Measurements from ENCODE around the gene SRGAP2B.
"Not testable (repeated sequence)": the region's sequence is repeated elsewhere in the genome, so short reads cannot be mapped to it uniquely, and the experiment has no call there.

GRCh38 chr1:145123992-145124641 lies 29.0 kb upstream of the SRGAP2B start:
- TF ChIP-seq CTCF (IDR thresholded peaks at IDR 0.05; ENCODE audit: extremely low read depth in 1 of 2, insufficient read depth in 1 of 2, low read depth in 1 of 2, low read length in 2 of 2); EZH2 (IDR thresholded peaks at IDR 0.05; ENCODE audit: borderline replicate concordance, low read depth, low read length, severe bottlenecking): not testable (repeated sequence)
- TF ChIP-seq, protein P1, sequence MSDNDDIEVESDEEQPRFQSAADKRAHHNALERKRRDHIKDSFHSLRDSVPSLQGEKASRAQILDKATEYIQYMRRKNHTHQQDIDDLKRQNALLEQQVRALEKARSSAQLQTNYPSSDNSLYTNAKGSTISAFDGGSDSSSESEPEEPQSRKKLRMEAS (IDR thresholded peaks at IDR 0.05; ENCODE audit: insufficient read depth, insufficient read length), result not testable (repeated sequence)

All from endothelial cell of umbilical vein (primary cell).